ENCODE measurements around the gene TRIM10.

Gene TRIM10, protein sequence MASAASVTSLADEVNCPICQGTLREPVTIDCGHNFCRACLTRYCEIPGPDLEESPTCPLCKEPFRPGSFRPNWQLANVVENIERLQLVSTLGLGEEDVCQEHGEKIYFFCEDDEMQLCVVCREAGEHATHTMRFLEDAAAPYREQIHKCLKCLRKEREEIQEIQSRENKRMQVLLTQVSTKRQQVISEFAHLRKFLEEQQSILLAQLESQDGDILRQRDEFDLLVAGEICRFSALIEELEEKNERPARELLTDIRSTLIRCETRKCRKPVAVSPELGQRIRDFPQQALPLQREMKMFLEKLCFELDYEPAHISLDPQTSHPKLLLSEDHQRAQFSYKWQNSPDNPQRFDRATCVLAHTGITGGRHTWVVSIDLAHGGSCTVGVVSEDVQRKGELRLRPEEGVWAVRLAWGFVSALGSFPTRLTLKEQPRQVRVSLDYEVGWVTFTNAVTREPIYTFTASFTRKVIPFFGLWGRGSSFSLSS

GRCh38 chr6:30160785-30161531 is at the start of gene TRIM10:
TRIM10 (minus strand) TSS chr6:30161211; CDS start chr6:30160858, 353 bp downstream.
- DNase-seq (ENCODE audit: low read depth in 2 of 2) = no peak

DNA sequence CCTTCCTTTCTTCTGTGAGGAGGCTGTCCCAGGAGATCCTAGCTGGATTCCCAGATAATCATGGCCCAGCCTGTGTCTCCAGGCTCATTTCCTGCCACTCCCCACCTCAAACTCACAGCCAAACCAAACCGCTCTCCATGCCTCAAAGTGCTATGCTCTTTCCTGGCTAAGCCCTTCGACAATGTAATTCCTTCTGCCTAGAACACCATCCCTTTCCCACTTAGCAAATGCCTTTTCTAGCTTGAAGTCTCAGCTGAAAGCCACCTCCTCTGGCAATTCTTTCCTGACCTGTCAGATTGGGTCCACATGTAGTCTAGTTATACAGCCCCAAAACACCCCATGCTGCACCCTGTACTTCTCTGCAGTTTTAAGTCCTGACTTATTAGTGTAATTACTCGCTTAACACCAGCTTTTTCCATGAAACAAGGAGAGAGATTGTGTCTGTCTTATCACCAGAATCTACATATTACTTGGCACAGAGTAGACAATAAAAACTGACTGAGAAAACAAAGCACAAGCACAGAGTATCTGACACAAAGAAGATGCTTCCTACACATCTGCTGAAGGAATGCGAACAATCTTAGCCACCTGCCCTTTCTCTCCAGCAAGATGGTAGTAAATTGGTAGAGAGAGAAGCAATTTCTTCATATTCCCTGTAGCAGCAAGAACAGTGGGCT is 46.7 kb upstream of the TRIM10 start:
- no peak for DNase-seq (ENCODE audit: low read depth in 2 of 2)

DNA sequence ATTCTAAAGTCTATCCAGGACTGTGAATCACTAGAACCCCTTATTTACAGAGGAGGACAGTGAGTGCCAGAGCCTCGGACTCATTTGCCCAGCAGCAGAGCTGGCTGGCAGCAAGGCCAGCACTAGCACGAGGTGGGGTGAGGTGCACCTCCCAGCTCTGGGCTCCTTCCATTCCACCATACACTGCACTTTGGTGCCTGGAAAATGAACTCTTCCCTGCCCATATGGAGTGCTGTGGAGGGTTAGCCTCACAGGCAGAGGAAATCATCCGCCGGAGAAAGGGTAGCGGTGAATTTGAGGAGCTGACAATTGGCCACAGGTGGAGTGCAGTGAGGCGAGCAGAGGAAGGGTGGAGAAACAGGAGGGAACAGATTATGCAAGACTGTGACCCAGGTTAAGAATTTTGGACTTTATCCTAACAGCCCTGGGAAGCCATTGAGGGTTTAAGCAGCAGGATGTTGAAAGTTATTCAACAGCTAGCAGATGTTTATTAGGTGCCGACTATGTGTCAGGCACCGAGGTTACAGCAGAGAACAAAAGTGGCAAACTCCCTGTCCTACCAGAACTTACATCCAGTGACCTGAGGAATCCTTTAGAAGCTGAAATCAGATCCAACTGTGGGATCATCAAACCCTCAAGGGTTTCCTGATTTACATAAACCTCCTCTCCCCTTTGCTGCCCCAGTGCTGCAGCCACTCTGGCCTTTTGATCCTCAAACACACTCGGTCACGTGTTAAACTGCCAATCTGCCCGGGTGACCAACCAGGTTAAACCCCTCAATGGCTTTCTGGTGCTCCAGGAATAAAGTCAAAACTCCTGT is 46.0 kb upstream of the TRIM10 start:
- no peak for DNase-seq (ENCODE audit: low read depth in 2 of 2)

GRCh38 chr6:30206152-30206551 is 45.1 kb upstream of the TRIM10 start:
- DNase-seq (ENCODE audit: low read depth in 2 of 2) = no peak

DNA sequence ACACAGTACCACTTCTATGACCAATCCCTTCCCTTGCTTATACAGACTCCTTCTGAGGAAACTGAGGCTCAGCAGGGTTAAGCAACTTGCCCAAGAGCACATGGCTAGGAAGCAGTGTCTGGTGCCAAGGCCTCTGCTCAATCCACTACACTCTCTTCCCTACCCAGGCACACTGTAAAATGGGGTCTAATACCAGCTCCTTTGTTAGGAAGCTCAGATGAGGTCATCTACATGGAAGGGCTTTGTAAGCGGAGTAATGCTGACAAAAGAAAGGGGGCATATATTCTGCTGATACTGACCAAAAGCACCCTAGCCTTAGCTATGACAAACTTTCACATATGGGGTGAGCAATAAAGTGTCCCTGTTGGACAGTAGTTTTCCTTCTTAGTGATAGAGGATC is 43.1 kb upstream of the TRIM10 start:
- no peak for DNase-seq (ENCODE audit: low read depth in 2 of 2)

DNA sequence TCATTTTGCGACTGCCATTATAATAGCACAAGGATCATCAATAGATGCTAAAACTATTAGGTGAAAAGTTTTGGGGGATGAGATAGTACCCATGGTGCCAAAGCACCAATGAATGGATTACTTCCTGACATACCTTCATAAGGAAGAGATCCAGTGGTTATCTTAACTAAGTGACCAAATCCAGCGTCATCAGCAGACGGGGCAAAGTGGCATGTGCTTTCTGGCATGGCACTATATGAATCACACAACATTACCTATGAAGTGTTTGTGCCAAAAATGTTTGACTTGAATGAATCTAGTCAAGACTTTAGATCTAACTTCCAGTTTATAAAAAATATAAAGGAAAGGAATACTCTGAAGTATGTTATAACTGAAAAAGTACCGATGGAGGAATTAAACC is 41.4 kb upstream of the TRIM10 start:
- no peak for DNase-seq (ENCODE audit: low read depth in 2 of 2)

GRCh38 chr6:30200551-30201281 is 39.7 kb upstream of the TRIM10 start:
- no peak for DNase-seq (ENCODE audit: low read depth in 2 of 2)

DNA sequence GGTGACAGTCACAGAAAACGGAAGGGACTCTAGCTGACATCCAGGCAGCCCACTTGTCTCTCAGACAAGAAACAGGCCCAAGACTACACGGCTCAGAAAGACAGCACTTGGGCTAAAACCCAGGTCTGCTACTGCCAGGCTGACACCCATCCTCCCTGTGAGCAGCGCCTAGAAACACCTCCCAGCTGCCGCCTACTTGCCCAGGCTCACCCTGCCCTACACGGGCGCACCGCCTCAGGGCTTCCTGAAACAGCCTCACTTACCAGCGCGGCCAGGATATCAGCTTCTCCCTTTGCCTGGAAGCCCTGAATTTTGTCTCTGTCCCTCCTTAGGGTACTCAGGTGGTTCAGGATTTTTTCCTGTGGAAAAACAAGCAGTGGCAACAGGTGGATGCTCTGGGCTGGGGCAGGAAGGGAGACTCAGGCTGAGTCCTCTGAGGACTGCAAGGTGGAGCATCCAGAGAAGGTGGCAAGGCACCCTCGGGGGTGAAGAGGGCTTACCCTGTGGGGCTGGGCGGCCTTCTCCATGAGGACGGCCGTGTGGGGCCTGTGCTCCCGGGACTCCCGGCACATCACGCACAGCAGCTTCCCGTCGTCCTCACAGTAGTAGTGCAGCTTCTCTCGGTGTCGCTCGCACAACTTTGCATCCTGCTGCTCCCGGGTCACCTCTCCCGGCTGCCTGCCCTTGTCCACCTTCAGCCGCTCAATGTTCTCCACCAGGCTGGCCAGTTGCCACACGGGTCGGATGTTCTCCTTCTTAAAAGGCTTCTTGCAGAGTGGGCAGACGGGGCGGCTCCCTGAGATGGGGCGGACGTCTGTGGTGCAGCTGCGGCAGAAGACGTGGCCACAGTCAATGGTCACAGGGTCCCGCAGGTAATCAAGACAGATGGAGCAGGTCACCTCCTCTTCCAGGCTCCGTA is 37.4 kb upstream of the TRIM10 start:
- no peak for DNase-seq (ENCODE audit: low read depth in 2 of 2)

DNA sequence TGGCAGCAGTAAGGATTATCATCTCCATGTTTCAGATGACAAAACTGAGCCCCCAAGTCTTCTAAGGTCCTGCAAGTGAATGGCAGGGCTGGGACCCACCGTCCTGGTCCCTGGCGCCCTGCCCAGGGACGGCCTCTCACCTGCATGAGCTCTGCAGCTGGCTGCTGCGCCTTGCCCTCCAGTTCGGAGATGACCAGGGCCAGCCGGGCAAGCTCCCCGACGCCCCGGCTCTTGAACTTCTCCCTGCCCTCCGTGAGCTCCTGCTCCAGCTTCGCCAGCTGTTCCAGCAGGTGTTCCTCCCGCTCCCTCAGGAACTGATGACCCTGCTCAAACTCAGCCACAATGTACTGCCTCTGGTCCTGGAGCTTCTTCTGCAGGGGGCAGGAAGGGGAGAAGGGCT is 35.4 kb upstream of the TRIM10 start:
- DNase-seq (ENCODE audit: low read depth in 2 of 2) = no peak

GRCh38 chr6:30195951-30196350 is 34.9 kb upstream of the TRIM10 start:
- DNase-seq (ENCODE audit: low read depth in 2 of 2) = no peak

DNA sequence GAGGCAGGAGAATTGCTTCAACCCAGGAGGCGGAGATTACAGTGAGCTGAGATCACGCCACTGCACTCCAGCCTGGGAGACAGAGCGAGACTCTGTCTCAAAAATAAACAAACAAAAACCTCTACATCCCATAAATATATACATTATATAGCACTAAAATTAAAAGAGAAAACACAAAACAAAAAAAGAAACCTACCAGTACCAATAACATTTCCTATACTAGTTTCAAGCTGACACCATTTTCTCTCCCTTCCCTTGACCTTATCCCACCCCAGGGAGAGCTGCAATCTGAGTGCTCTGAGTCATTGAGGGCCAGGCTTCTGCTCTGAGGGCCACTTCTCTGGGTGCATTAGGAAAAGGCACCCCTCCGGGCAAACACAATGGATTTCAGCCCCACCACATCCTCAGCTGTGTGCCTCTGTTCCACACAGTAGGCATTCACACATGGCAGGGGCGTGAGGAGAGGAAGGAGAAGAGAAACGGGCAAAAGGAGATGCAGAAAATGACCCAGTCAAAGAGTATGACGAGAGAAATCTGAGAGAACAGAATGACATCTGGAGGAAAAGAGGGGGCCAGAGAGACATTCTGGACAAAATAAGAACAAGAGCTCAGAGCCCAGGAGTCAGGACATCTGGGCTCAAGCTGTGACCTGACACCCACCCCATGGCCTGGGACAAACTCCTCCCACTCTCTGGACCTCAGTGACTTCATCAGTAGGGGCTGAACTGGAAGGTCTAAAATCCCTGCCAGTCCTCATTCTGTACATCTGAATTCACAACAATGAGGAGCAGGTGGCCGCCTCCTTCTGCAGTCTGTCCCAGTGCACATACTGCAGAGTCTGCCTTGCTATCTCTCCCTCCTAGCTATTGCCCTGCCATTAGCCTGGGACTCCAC is 34.0 kb upstream of the TRIM10 start:
- no peak for DNase-seq (ENCODE audit: low read depth in 2 of 2)

DNA sequence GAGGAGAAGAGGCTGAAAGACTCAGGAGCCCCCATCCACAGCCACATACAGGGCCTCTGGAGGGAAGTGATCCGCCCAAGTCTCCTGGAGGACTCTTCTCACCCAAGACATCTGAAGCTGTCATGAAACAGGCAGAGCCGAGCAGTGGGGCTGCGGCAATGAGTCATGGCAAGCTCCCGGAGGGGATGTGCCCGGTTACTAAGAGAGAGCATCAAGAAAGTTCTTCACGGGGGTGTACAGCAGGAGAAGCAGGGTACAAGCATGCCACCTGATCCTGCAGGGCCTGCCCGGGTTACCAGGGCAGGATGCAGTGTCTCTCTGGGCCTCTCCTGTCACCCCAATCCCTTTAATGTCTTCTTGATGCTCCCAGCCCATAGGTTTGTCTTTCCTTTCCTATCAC is 31.1 kb upstream of the TRIM10 start:
- DNase-seq (ENCODE audit: low read depth in 2 of 2) = no peak

DNA sequence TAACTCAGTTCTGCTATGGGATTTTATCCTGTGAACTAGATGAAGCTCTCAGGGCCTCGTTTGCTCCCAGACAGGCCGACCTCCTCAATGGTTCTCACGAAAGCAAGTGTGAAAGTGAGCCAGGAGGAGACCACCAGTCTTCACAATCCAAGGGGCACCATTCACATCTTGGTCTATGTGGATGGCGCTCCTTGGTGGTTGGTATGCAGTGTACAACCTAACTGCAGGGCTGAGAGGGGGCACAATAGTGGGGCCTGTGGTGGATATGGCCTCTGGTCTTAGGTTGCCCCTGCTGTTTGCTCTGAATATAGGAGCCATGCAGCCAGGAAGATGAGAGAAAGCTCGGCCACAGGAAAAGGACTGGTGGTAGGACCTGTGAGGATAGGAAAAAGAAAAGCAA is 27.5 kb upstream of the TRIM10 start:
- no peak for DNase-seq (ENCODE audit: low read depth in 2 of 2)

DNA sequence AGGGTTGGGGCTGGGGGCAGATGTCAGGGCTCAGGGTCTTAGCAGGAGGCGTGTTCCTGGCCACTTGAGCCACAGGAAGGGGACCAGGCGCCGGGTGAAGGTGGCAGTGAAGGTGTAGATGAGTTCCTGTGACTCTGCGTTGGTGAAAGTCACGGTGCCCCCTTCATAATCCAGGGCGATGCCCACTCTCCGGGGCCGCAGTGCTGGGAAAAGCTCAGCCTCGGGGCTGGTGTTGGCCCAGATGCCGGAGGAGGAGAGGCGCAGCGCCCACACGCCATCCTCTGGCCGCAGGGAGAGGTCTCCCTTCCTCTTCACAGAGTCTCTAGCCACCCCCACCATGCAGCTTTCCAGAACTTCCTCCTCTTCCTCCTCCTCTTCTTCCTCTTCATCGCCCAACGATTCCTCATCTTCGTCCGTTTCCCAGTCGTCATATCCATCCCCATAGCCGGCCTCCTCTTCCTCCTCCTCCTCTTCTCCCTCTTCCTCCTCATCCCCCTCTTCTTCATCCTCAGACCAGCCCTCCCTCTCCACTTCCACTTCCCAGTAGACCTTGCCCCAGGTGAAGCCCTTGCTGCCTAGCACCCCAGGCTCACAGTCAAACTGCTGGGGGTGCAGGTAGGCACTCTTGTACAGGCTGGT is 25.0 kb upstream of the TRIM10 start:
- DNase-seq (ENCODE audit: low read depth in 2 of 2) = no peak

DNA sequence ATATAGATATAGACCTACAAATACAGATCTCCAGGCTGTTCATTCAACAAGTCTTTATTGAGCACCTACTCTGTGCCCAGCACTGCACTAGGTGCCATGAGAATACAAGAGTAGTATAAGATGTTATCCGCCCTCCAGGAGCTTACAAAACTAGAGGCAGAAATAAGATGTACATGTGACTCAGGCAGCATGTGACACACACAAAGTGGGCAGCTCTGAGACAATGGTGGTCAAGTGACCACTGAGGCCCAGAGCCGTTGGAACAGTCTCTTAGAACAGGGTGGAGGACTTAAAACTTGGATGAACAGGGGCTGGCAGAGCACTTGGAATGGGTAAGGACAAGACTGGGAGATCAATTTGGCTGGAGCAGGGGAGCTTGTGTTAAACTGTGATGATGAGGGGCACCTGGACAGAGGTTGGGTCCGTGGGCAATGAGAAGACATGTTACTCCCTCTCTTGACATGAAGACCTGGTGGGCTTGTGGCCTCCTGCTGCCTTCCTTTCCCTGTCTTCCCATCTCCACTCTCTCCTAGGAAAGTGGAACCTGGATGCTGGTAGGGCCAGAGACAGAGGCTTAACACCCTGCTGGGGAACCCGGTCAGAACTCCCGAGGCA is 23.5 kb upstream of the TRIM10 start:
- DNase-seq (ENCODE audit: low read depth in 2 of 2) = no peak

GRCh38 chr6:30180145-30180544 is 19.1 kb upstream of the TRIM10 start:
- no peak for DNase-seq (ENCODE audit: low read depth in 2 of 2)

- no peak for DNase-seq (ENCODE audit: low read depth in 2 of 2)
Measured at GRCh38 chr6:30178837-30179236, 17.8 kb upstream of the TRIM10 start.

DNA sequence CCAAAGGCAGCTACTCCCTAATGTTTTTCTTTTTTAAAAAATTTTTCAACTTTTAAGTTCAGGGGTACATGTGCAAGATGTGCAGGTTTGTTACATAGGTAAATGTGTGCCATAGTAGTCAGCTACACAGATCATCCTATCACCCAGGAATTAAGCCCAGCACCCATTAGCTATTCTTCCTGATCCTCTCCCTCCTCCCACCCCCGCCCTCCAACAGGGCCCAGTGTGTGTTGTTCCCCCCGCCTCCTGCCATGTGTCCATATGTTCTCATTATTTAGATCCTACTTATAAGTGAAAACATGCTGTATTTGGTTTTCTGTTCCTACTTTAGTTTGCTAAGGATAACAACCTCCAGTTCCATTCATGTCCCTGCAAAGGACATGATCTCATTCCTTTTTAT is 14.8 kb upstream of the TRIM10 start:
- DNase-seq (ENCODE audit: low read depth in 2 of 2) = no peak
